Measurements from ENCODE around the gene SIRPA.

The SIRPA gene

GRCh38 chr20:1952737-1953530, 57.7 kb downstream of the SIRPA start:
- DNase-seq, result no peak

- DNase-seq, result no peak
Measured at GRCh38 chr20:1953621-1954020, 58.4 kb downstream of the SIRPA start.

GRCh38 chr20:1955217-1955616, 60.0 kb downstream of the SIRPA start:
- DNase-seq, result no peak

- DNase-seq, result no peak
Measured at GRCh38 chr20:1958426-1958825, 63.2 kb downstream of the SIRPA start.

- no peak for DNase-seq
Measured at GRCh38 chr20:1959156-1959555, 63.9 kb downstream of the SIRPA start.

GRCh38 chr20:1961374-1961773, 66.2 kb downstream of the SIRPA start:
- DNase-seq, result no peak

- DNase-seq, result no peak
Measured at GRCh38 chr20:1964061-1964460, 68.9 kb downstream of the SIRPA start.

GRCh38 chr20:1964659-1965405, 69.6 kb downstream of the SIRPA start:
- DNase-seq, result no peak

GRCh38 chr20:1965520-1966351, 70.5 kb downstream of the SIRPA start:
- peak; percentile 62 for DNase-seq

GRCh38 chr20:1968964-1969363, 73.8 kb downstream of the SIRPA start:
- DNase-seq, result no peak

GRCh38 chr20:1971893-1972586, 76.8 kb downstream of the SIRPA start:
- DNase-seq, result no peak

- DNase-seq, result no peak
Measured at GRCh38 chr20:1973601-1974440, 78.6 kb downstream of the SIRPA start.

GRCh38 chr20:1975291-1975690, 80.1 kb downstream of the SIRPA start:
- no peak for DNase-seq

- DNase-seq, result no peak
Measured at GRCh38 chr20:1979106-1979778, 84.0 kb downstream of the SIRPA start.

- DNase-seq, result no peak
Measured at GRCh38 chr20:1982686-1983085, 87.5 kb downstream of the SIRPA start.

GRCh38 chr20:1983301-1983700, 88.1 kb downstream of the SIRPA start:
- DNase-seq, result no peak

- DNase-seq, result no peak
Measured at GRCh38 chr20:1987826-1988225, 92.6 kb downstream of the SIRPA start.
